ENCODE data around the gene OR2AT4.

DNA sequence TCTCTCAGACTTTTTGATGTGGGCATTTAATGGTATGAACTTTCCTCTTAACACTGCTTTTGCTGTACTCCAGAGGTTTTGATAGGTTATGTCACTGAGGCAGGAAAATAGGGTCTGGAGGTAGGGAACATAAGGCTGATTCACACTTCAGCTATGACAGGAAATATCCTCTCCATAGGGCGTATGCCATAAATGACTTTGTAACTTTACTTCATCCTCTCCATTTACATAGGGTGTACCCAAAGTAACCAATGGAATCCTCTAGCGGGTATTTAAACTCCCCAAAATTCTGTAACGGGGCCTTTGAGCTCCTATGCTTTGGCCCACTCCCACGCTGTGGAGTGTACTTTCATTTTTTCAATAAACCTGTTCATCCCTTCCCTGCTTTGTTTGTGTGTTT lies 49.5 kb downstream of the OR2AT4 start:
- no peak for TF ChIP-seq POLR2AphosphoS5 (IDR thresholded peaks at IDR 0.05)
- TF ChIP-seq, protein P1, sequence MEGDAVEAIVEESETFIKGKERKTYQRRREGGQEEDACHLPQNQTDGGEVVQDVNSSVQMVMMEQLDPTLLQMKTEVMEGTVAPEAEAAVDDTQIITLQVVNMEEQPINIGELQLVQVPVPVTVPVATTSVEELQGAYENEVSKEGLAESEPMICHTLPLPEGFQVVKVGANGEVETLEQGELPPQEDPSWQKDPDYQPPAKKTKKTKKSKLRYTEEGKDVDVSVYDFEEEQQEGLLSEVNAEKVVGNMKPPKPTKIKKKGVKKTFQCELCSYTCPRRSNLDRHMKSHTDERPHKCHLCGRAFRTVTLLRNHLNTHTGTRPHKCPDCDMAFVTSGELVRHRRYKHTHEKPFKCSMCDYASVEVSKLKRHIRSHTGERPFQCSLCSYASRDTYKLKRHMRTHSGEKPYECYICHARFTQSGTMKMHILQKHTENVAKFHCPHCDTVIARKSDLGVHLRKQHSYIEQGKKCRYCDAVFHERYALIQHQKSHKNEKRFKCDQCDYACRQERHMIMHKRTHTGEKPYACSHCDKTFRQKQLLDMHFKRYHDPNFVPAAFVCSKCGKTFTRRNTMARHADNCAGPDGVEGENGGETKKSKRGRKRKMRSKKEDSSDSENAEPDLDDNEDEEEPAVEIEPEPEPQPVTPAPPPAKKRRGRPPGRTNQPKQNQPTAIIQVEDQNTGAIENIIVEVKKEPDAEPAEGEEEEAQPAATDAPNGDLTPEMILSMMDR (IDR thresholded peaks at IDR 0.05) = no peak
